Central memory CD8-positive, alpha-beta T cell (primary cell): ENCODE measurements around the gene FAIM2.

Experiments
- ATAC-seq: fragments of 150-1000 bp; cut with Tn5 transposase; replicated peaks from 2 replicates; pipeline ENCODE4 v1.10.0; 2022; ENCODE audit warnings: mild to moderate bottlenecking, moderate FRiP score, moderate number of reproducible peaks; ENCODE audit not compliant: poor library complexity, severe bottlenecking; ENCODE audit errors: extremely low read depth
- DNase-seq, 2 donors: peaks; one replicate each; pipeline ENCODE4 v3.0.0; 2021; ENCODE audit warnings: low spot score in 2 of 2
- H3K27ac Mint-ChIP-seq: one replicate; pipeline ENCODE4 v1.8.0; 2022; ENCODE audit warnings: low read depth, mild to moderate bottlenecking, moderate library complexity, mixed read lengths
- H3K27me3 Mint-ChIP-seq: one replicate; pipeline ENCODE4 v1.8.0; 2022; ENCODE audit warnings: mixed read lengths
- H3K36me3 Mint-ChIP-seq: one replicate; pipeline ENCODE4 v1.8.0; 2022; ENCODE audit warnings: mild to moderate bottlenecking, moderate library complexity, mixed read lengths; ENCODE audit not compliant: insufficient read depth
- H3K4me1 Mint-ChIP-seq: one replicate; pipeline ENCODE4 v1.8.0; 2022; ENCODE audit warnings: mixed read lengths
- H3K4me3 Mint-ChIP-seq: one replicate; pipeline ENCODE4 v1.8.0; 2022; ENCODE audit warnings: mild to moderate bottlenecking, moderate library complexity, mixed read lengths
- H3K9me3 Mint-ChIP-seq: one replicate; pipeline ENCODE4 v1.8.0; 2022; ENCODE audit warnings: mixed read lengths

FAIM2 gene

GRCh38 chr12:49933796-49934195, 30.1 kb upstream of the FAIM2 start:
- H3K4me1 Mint-ChIP-seq = no peaks in the 10 kb centered on the region
- no peak overlapping the region for H3K27ac Mint-ChIP-seq
- peaks cover 13% of the 10 kb centered on the region for H3K27me3 Mint-ChIP-seq
- ATAC-seq (no peak), DNase-seq (no peak)
- H3K4me3 Mint-ChIP-seq = no peak overlapping the region
- no peaks in the 10 kb centered on the region for H3K36me3 Mint-ChIP-seq
- H3K9me3 Mint-ChIP-seq = no peaks in the 10 kb centered on the region

GRCh38 chr12:49932533-49933130, 28.9 kb upstream of the FAIM2 start:
- Mint-ChIP-seq H3K9me3 (no peaks in the 10 kb centered on the region), H3K27ac (no peak overlapping the region), H3K4me1 (no peaks in the 10 kb centered on the region), H3K27me3 (peaks cover 13% of the 10 kb centered on the region), H3K4me3 (no peak overlapping the region), H3K36me3 (no peaks in the 10 kb centered on the region)
- DNase-seq = no peak
- no peak for ATAC-seq

- Mint-ChIP-seq H3K36me3 (no peaks in the 10 kb centered on the region), H3K9me3 (no peaks in the 10 kb centered on the region)
Observed at GRCh38 chr12:49932023-49932422, 28.3 kb upstream of the FAIM2 start.

GRCh38 chr12:49930515-49931288, 27.0 kb upstream of the FAIM2 start:
- DNase-seq (no peak), ATAC-seq (no peak)
- H3K27ac Mint-ChIP-seq = no peak overlapping the region

More at GRCh38 chr12:49932023-49932422, 28.3 kb upstream of the FAIM2 start:
- H3K4me3 Mint-ChIP-seq = no peak overlapping the region
- no peak overlapping the region for H3K27ac Mint-ChIP-seq
- ATAC-seq (no peak), DNase-seq (no peak)
- no peaks in the 10 kb centered on the region for H3K4me1 Mint-ChIP-seq
- peaks cover 13% of the 10 kb centered on the region for H3K27me3 Mint-ChIP-seq

GRCh38 chr12:49929581-49929980, 25.9 kb upstream of the FAIM2 start:
- H3K27me3 Mint-ChIP-seq = peaks cover 13% of the 10 kb centered on the region
- H3K4me1 Mint-ChIP-seq = no peaks in the 10 kb centered on the region
- ATAC-seq (no peak), DNase-seq (no peak)
- H3K27ac Mint-ChIP-seq = no peak overlapping the region
- H3K9me3 Mint-ChIP-seq = no peaks in the 10 kb centered on the region
- no peak overlapping the region for H3K4me3 Mint-ChIP-seq
- H3K36me3 Mint-ChIP-seq = no peaks in the 10 kb centered on the region

More at GRCh38 chr12:49930515-49931288, 27.0 kb upstream of the FAIM2 start:
- H3K4me1 Mint-ChIP-seq = no peaks in the 10 kb centered on the region
- no peak overlapping the region for H3K4me3 Mint-ChIP-seq
- H3K36me3 Mint-ChIP-seq = no peaks in the 10 kb centered on the region
- H3K9me3 Mint-ChIP-seq = no peaks in the 10 kb centered on the region
- peaks cover 13% of the 10 kb centered on the region for H3K27me3 Mint-ChIP-seq

- H3K27me3 Mint-ChIP-seq = peaks cover 13% of the 10 kb centered on the region
- no peak overlapping the region for H3K27ac Mint-ChIP-seq
- no peaks in the 10 kb centered on the region for H3K36me3 Mint-ChIP-seq
- no peak overlapping the region for H3K4me3 Mint-ChIP-seq
- no peaks in the 10 kb centered on the region for H3K9me3 Mint-ChIP-seq
- DNase-seq (no peak), ATAC-seq (no peak)
- H3K4me1 Mint-ChIP-seq = no peaks in the 10 kb centered on the region
Observed at GRCh38 chr12:49928471-49928870, 24.8 kb upstream of the FAIM2 start.

GRCh38 chr12:49925433-49926204, 21.9 kb upstream of the FAIM2 start:
- no peak for DNase-seq
- no peak overlapping the region for H3K4me3 Mint-ChIP-seq
- H3K36me3 Mint-ChIP-seq = no peaks in the 10 kb centered on the region

GRCh38 chr12:49924628-49925246, 21.0 kb upstream of the FAIM2 start:
- no peaks in the 10 kb centered on the region for H3K4me1 Mint-ChIP-seq
- H3K4me3 Mint-ChIP-seq = no peak overlapping the region
- no peaks in the 10 kb centered on the region for H3K36me3 Mint-ChIP-seq
- DNase-seq (no peak), ATAC-seq (no peak)
- H3K9me3 Mint-ChIP-seq = no peaks in the 10 kb centered on the region
- H3K27ac Mint-ChIP-seq = no peak overlapping the region
- peaks cover 9% of the 10 kb centered on the region for H3K27me3 Mint-ChIP-seq

More at GRCh38 chr12:49925433-49926204, 21.9 kb upstream of the FAIM2 start:
- Mint-ChIP-seq H3K27me3 (peaks cover 13% of the 10 kb centered on the region), H3K4me1 (no peaks in the 10 kb centered on the region), H3K27ac (no peak overlapping the region), H3K9me3 (no peaks in the 10 kb centered on the region)
- no peak for ATAC-seq

- Mint-ChIP-seq H3K36me3 (no peaks in the 10 kb centered on the region), H3K27me3 (peaks cover 2% of the 10 kb centered on the region), H3K4me1 (no peaks in the 10 kb centered on the region), H3K27ac (no peak overlapping the region), H3K4me3 (no peak overlapping the region), H3K9me3 (no peaks in the 10 kb centered on the region)
- ATAC-seq = no peak
- DNase-seq = no peak
Observed at GRCh38 chr12:49923880-49924556, 20.3 kb upstream of the FAIM2 start.

- H3K4me3 Mint-ChIP-seq = no peak overlapping the region
- no peaks in the 10 kb centered on the region for H3K4me1 Mint-ChIP-seq
- H3K36me3 Mint-ChIP-seq = no peaks in the 10 kb centered on the region
- H3K27me3 Mint-ChIP-seq = no peaks in the 10 kb centered on the region
- no peak overlapping the region for H3K27ac Mint-ChIP-seq
- H3K9me3 Mint-ChIP-seq = no peaks in the 10 kb centered on the region
- ATAC-seq (no peak), DNase-seq (no peak)
Observed at GRCh38 chr12:49923035-49923644, 19.4 kb upstream of the FAIM2 start.

GRCh38 chr12:49922349-49923034, 18.8 kb upstream of the FAIM2 start:
- no peak overlapping the region for H3K27ac Mint-ChIP-seq

More at GRCh38 chr12:49922349-49923034, 18.8 kb upstream of the FAIM2 start:
- Mint-ChIP-seq H3K36me3 (no peaks in the 10 kb centered on the region), H3K4me3 (no peak overlapping the region), H3K27me3 (peaks cover 2% of the 10 kb centered on the region), H3K9me3 (no peaks in the 10 kb centered on the region), H3K4me1 (no peaks in the 10 kb centered on the region)
- DNase-seq (no peak), ATAC-seq (no peak)
